CD8-positive, alpha-beta memory T cell (primary cell): Measurements from ENCODE around the gene DACT2. TPM values are rescaled to one million over a fixed set of nuclear protein-coding genes. Genes with fewer than 3 reads are reported as not detected.
"Not testable (repeated sequence)": the region's sequence is repeated elsewhere in the genome, so short reads cannot be mapped to it uniquely, and the experiment has no call there.

ENCODE experiments used
- CTCF ChIA-PET: fragments of 350-600 bp; sonication (Branson Sonifier 250); formaldehyde crosslinking; loops from one replicate; lab custom pipeline; 2021; ENCODE audit warnings: antibody characterized with exemption; lab: Charles Lee
- POLR2A ChIA-PET: fragments of 350-600 bp; sonication (Branson Sonifier 250); formaldehyde crosslinking; loops from one replicate; lab custom pipeline; 2021; ENCODE audit warnings: antibody characterized with exemption; lab: Charles Lee
- DNase-seq, 5 donors: peaks; one replicate each; pipeline versions ENCODE4 v3.0.0 to v3.0.0-alpha.2; 2020 to 2022; ENCODE audit warnings: mixed read lengths in 1 of 5
- H3K27ac ChIP-seq: one replicate; pipeline ENCODE4 v1.7.0; 2013; ENCODE audit warnings: low read depth, mild to moderate bottlenecking, low read length, moderate library complexity
- H3K27me3 ChIP-seq: 2 replicates; pipeline ENCODE4 v1.7.0; 2013; ENCODE audit warnings: low read length, mild to moderate bottlenecking; ENCODE audit not compliant: insufficient read depth, poor library complexity, severe bottlenecking
- H3K36me3 ChIP-seq: 2 replicates; pipeline ENCODE4 v1.7.0; 2013; ENCODE audit warnings: mild to moderate bottlenecking, low read length, moderate library complexity; ENCODE audit not compliant: insufficient read depth
- H3K4me1 ChIP-seq: 2 replicates; pipeline ENCODE4 v1.7.0; 2013; ENCODE audit warnings: mild to moderate bottlenecking, low read length, moderate library complexity; ENCODE audit not compliant: insufficient read depth
- H3K4me3 ChIP-seq: 2 replicates; pipeline ENCODE4 v1.7.0; 2013; ENCODE audit warnings: mild to moderate bottlenecking, low read length
- H3K9me3 ChIP-seq: 2 replicates; pipeline ENCODE4 v1.7.0; 2013; ENCODE audit warnings: mild to moderate bottlenecking, low read length
- H3K27ac Mint-ChIP-seq, 8 donors: one replicate each; pipeline ENCODE4 v1.8.0; 2020 to 2021; ENCODE audit warnings: mixed read lengths in 8 of 8, mild to moderate bottlenecking in 6 of 8, inconsistent platforms in 3 of 8, moderate library complexity in 3 of 8
- H3K27me3 Mint-ChIP-seq, 2 donors: one replicate each; pipeline ENCODE4 v1.8.0; 2020 to 2021; ENCODE audit warnings: mixed read lengths in 2 of 2, mild to moderate bottlenecking in 1 of 2, moderate library complexity in 1 of 2
- H3K36me3 Mint-ChIP-seq, 3 donors: one replicate each; pipeline ENCODE4 v1.8.0; 2020 to 2021; ENCODE audit warnings: mixed read lengths in 3 of 3, inconsistent platforms in 1 of 3, mild to moderate bottlenecking in 1 of 3
- H3K4me1 Mint-ChIP-seq, 3 donors: one replicate each; pipeline ENCODE4 v1.8.0; 2020 to 2021; ENCODE audit warnings: mixed read lengths in 3 of 3, inconsistent platforms in 1 of 3, mild to moderate bottlenecking in 1 of 3
- H3K4me3 Mint-ChIP-seq, 7 donors: one replicate each; pipeline ENCODE4 v1.8.0; 2020 to 2021; ENCODE audit warnings: mixed read lengths in 7 of 7, mild to moderate bottlenecking in 6 of 7, moderate library complexity in 4 of 7, inconsistent platforms in 2 of 7
- H3K9me3 Mint-ChIP-seq, 5 donors: one replicate each; pipeline ENCODE4 v1.8.0; 2020 to 2022; ENCODE audit warnings: mixed read lengths in 5 of 5, mild to moderate bottlenecking in 3 of 5, moderate library complexity in 2 of 5, inconsistent platforms in 1 of 5
- polyA plus RNA-seq: library from polyadenylated mRNA; unstranded; fragments of 300-500 nt; fragmentation: Illumina TruSeq; gene quantifications from one replicate; pipeline ENCODE4 v1.2.3, GENCODE V29; 2021
- total RNA-seq, 2 experiments: library from RNA; stranded (reverse); gene quantifications; one replicate each; pipeline ENCODE4 v1.2.3, GENCODE V29; 2021

The DACT2 gene
- total and polyA plus RNA-seq, 3 experiments from 2014 or later: not detected

DNA sequence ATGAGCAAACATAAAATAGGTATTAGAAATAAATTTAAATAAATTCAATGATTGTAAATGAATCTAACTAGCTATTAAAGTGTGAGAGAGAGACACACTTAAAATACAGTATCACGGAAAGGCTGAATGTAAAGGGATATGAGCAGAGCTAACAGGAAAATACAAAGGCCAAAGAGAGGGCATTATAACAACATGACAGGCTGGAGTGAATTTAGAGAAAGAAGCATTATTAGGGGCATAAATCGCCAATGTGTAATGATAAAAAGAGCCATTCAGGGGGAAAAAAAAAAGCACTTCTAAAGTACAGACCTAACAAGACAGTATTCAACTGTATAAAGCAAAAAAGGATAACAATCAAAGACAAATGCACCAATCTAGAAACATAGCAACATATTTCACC, 28.1 kb downstream of the DACT2 start:
- Histone ChIP-seq H3K4me1 (no peaks in the 10 kb centered on the region), H3K4me3 (no peak overlapping the region), H3K9me3 (no peaks in the 10 kb centered on the region), H3K36me3 (no peaks in the 10 kb centered on the region), H3K27ac (no peak overlapping the region), H3K27me3 (no peaks in the 10 kb centered on the region)
- H3K4me3 Mint-ChIP-seq: no peak overlapping the region
- no peaks in the 10 kb centered on the region for H3K36me3 Mint-ChIP-seq
- ChIA-PET POLR2A (no interaction called here), CTCF (no interaction called here)
- no peak overlapping the region for H3K27ac Mint-ChIP-seq
- no peaks in the 10 kb centered on the region for H3K9me3 Mint-ChIP-seq
- no peaks in the 10 kb centered on the region for H3K4me1 Mint-ChIP-seq
- no peak for DNase-seq
- H3K27me3 Mint-ChIP-seq: no peaks in the 10 kb centered on the region

GRCh38 chr6:168290095-168290494, 29.5 kb downstream of the DACT2 start:
- ChIA-PET POLR2A (no interaction called here), CTCF (no interaction called here)
- Mint-ChIP-seq H3K4me3 (no peak overlapping the region), H3K9me3 (no peaks in the 10 kb centered on the region), H3K36me3 (no peaks in the 10 kb centered on the region), H3K27ac (no peak overlapping the region), H3K4me1 (no peaks in the 10 kb centered on the region), H3K27me3 (peaks cover 0 to 4% of the 10 kb centered on the region in 2 donors)
- Histone ChIP-seq H3K4me1 (no peaks in the 10 kb centered on the region), H3K27ac (no peak overlapping the region), H3K9me3 (no peaks in the 10 kb centered on the region), H3K4me3 (no peak overlapping the region), H3K36me3 (no peaks in the 10 kb centered on the region), H3K27me3 (no peaks in the 10 kb centered on the region)
- no peak for DNase-seq

GRCh38 chr6:168289571-168289962, 30.0 kb downstream of the DACT2 start:
- no peaks in the 10 kb centered on the region for H3K36me3 Mint-ChIP-seq
- H3K27me3 Mint-ChIP-seq: peaks cover 3 to 7% of the 10 kb centered on the region in 2 donors
- ChIA-PET CTCF (no interaction called here), POLR2A (no interaction called here)
- H3K27ac ChIP-seq: no peak overlapping the region
- H3K9me3 ChIP-seq: no peaks in the 10 kb centered on the region
- H3K4me3 ChIP-seq: no peak overlapping the region
- H3K27ac Mint-ChIP-seq: no peak overlapping the region
- no peaks in the 10 kb centered on the region for H3K27me3 ChIP-seq
- no peaks in the 10 kb centered on the region for H3K4me1 ChIP-seq
- no peak for DNase-seq
- no peaks in the 10 kb centered on the region for H3K36me3 ChIP-seq
- no peak overlapping the region for H3K4me3 Mint-ChIP-seq
- peaks cover 0 to 2% (median 0%) of the 10 kb centered on the region in 5 donors for H3K9me3 Mint-ChIP-seq
- no peaks in the 10 kb centered on the region for H3K4me1 Mint-ChIP-seq

DNA sequence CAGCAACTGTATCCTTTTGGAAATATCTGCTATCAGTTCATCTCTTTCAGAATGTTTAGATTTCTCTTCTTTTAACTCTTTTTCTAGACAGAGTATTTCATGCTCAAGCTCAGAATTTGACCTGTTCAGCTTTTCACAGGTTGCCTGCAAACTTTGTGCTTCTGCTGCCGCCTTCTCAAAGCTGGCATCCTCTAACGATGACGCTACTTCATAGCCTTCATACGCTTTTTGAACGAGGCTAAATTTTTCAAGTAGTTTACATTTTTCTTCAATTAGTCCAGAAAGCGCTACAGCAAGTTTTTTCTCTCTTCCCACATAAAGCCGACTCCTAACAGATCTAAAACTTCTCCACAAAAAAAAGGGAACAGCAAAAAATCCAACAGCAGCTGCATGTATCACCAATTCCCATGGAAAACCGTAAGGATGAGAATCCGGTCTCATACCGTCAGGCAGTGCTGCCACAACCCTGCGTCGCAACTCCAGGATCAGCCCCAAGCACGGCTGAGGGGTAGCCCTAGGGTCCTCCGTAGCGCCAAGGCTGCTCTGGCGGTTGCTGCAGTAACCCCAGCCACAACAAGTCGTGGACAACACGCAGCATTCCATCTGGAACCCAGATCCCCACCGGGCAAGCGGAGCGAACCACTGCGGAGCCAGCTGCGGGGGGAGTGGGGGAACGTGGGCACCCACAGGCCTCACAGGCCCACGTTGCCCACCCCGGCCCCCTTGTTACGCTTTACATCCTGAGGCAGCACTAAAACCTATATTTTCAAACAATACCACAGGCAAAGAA, 30.6 kb downstream of the DACT2 start:
- no peak overlapping the region for H3K27ac Mint-ChIP-seq
- peaks cover 3 to 9% of the 10 kb centered on the region in 2 donors for H3K27me3 Mint-ChIP-seq
- peaks cover 0 to 2% (median 0%) of the 10 kb centered on the region in 5 donors for H3K9me3 Mint-ChIP-seq
- Histone ChIP-seq H3K4me3 (no peak overlapping the region), H3K27me3 (no peaks in the 10 kb centered on the region), H3K36me3 (no peaks in the 10 kb centered on the region), H3K27ac (no peak overlapping the region), H3K9me3 (no peaks in the 10 kb centered on the region), H3K4me1 (no peaks in the 10 kb centered on the region)
- ChIA-PET CTCF (no interaction called here), POLR2A (no interaction called here)
- DNase-seq: no peak
- no peaks in the 10 kb centered on the region for H3K4me1 Mint-ChIP-seq
- H3K36me3 Mint-ChIP-seq: no peaks in the 10 kb centered on the region
- H3K4me3 Mint-ChIP-seq: no peak overlapping the region

- H3K36me3 Mint-ChIP-seq, H3K27me3 Mint-ChIP-seq, H3K9me3 Mint-ChIP-seq, POLR2A ChIA-PET, CTCF ChIA-PET, H3K9me3 ChIP-seq, H3K27ac Mint-ChIP-seq, H3K4me1 Mint-ChIP-seq, H3K4me3 ChIP-seq, H3K27ac ChIP-seq, H3K27me3 ChIP-seq, H3K36me3 ChIP-seq, H3K4me1 ChIP-seq, DNase-seq, H3K4me3 Mint-ChIP-seq: not testable (repeated sequence)
Measured at GRCh38 chr6:168287460-168287859, 32.1 kb downstream of the DACT2 start.

GRCh38 chr6:168286771-168287446, 32.7 kb downstream of the DACT2 start:
- H3K4me1 ChIP-seq, H3K27me3 ChIP-seq, H3K4me3 Mint-ChIP-seq, H3K36me3 ChIP-seq, H3K4me3 ChIP-seq, H3K27ac ChIP-seq, H3K9me3 Mint-ChIP-seq, H3K9me3 ChIP-seq, H3K36me3 Mint-ChIP-seq, CTCF ChIA-PET, POLR2A ChIA-PET, DNase-seq, H3K4me1 Mint-ChIP-seq: not testable (repeated sequence)
- peak overlapping the region in 1 of 8 donors; percentile 24 for H3K27ac Mint-ChIP-seq
- peaks cover 3 to 14% of the 10 kb centered on the region in 2 donors for H3K27me3 Mint-ChIP-seq

DNA sequence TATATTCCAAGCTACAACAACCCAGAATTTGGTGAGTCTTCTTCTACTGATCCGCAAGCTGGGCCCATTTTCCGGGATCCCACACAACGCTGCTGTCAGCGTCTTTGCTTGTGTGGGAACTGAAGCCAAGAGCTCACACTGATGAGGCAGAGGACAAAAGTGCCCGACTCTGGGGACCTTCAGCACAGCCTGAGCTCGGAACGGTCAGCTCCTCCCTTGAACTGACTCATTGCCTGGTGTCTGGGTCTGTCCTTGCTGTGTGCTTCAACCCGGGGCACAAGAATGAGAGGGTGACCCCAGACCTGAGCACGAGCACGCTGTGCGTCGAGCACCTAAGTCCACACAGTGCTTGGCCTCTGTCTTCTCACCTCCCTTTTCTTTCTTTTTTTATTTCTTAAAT, 33.5 kb downstream of the DACT2 start:
- no peak for DNase-seq
- no peak overlapping the region for H3K27ac Mint-ChIP-seq

GRCh38 chr6:168285456-168285855, 34.1 kb downstream of the DACT2 start:
- no peaks in the 10 kb centered on the region for H3K36me3 Mint-ChIP-seq
- CTCF ChIA-PET: no interaction called here
- POLR2A ChIA-PET: no interaction called here
- Histone ChIP-seq H3K36me3 (no peaks in the 10 kb centered on the region), H3K4me3 (no peak overlapping the region), H3K9me3 (no peaks in the 10 kb centered on the region), H3K27ac (no peak overlapping the region), H3K27me3 (no peaks in the 10 kb centered on the region), H3K4me1 (no peaks in the 10 kb centered on the region)
- no peaks in the 10 kb centered on the region for H3K4me1 Mint-ChIP-seq
- H3K27me3 Mint-ChIP-seq: peaks cover 3 to 17% of the 10 kb centered on the region in 2 donors
- H3K4me3 Mint-ChIP-seq: no peak overlapping the region
- H3K9me3 Mint-ChIP-seq: peaks cover 0 to 2% (median 2%) of the 10 kb centered on the region in 5 donors
- no peak overlapping the region for H3K27ac Mint-ChIP-seq
- no peak for DNase-seq

More for the DNA sequence above, 33.5 kb downstream of the DACT2 start:
- H3K4me3 Mint-ChIP-seq: no peak overlapping the region
- no peaks in the 10 kb centered on the region for H3K9me3 ChIP-seq
- peaks cover 3 to 17% of the 10 kb centered on the region in 2 donors for H3K27me3 Mint-ChIP-seq
- no peaks in the 10 kb centered on the region for H3K4me1 Mint-ChIP-seq
- H3K27ac ChIP-seq: no peak overlapping the region
- H3K27me3 ChIP-seq: no peaks in the 10 kb centered on the region
- peaks cover 0 to 2% (median 2%) of the 10 kb centered on the region in 5 donors for H3K9me3 Mint-ChIP-seq
- CTCF ChIA-PET: no interaction called here
- H3K4me1 ChIP-seq: no peaks in the 10 kb centered on the region
- H3K4me3 ChIP-seq: no peak overlapping the region
- H3K36me3 Mint-ChIP-seq: no peaks in the 10 kb centered on the region
- H3K36me3 ChIP-seq: no peaks in the 10 kb centered on the region
- POLR2A ChIA-PET: no interaction called here
